Coronary artery (tissue), 2 donors: ENCODE results near the gene NUBP1.

Source experiments
- DNase-seq: peaks from one replicate; pipeline ENCODE4 v3.0.0-alpha.2; 2017; ENCODE audit warnings: low spot score
- H3K27ac ChIP-seq, 2 donors: fragments of 200-600 bp; sonication (generic); one replicate each; pipeline ENCODE4 v1.5.1; 2016 to 2019
- H3K4me3 ChIP-seq: fragments of 200-600 bp; sonication (generic); 2 replicates; pipeline ENCODE4 v1.5.1; 2016; ENCODE audit warnings: mild to moderate bottlenecking, moderate library complexity
- TF ChIP-seq, protein P1 (sequence below): fragments of 200-600 bp; sonication (generic); IDR thresholded peaks from one replicate; pipeline ENCODE4 v1.5.1; 2019; ENCODE audit warnings: antibody characterized with exemption

Gene NUBP1

DNA sequence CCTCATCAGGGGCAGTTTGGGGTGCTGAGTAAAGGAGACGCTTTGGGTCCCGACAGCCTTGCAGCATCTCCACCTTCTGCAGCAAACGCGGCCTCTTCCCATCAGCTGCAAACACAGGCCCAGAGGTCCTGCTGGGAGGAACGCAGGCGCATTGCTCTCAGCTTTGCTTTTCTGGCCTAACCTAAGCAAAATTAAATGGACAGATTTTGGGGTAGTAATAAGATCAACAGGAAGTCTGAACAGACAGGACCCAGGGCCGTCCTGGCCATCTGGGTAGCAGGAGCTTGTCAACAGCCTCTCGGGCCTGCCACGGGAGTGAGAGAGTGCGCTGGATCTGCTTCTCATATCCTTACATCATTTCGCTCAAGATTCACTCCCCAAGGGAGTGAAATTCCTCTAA lies 7.2 kb downstream of the NUBP1 start:
- peak overlapping the region in 1 of 2 donors; percentile 15 for H3K27ac ChIP-seq
- TF ChIP-seq, protein P1, sequence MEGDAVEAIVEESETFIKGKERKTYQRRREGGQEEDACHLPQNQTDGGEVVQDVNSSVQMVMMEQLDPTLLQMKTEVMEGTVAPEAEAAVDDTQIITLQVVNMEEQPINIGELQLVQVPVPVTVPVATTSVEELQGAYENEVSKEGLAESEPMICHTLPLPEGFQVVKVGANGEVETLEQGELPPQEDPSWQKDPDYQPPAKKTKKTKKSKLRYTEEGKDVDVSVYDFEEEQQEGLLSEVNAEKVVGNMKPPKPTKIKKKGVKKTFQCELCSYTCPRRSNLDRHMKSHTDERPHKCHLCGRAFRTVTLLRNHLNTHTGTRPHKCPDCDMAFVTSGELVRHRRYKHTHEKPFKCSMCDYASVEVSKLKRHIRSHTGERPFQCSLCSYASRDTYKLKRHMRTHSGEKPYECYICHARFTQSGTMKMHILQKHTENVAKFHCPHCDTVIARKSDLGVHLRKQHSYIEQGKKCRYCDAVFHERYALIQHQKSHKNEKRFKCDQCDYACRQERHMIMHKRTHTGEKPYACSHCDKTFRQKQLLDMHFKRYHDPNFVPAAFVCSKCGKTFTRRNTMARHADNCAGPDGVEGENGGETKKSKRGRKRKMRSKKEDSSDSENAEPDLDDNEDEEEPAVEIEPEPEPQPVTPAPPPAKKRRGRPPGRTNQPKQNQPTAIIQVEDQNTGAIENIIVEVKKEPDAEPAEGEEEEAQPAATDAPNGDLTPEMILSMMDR: no peak
- DNase-seq: no peak
- H3K4me3 ChIP-seq: no peak overlapping the region

DNA sequence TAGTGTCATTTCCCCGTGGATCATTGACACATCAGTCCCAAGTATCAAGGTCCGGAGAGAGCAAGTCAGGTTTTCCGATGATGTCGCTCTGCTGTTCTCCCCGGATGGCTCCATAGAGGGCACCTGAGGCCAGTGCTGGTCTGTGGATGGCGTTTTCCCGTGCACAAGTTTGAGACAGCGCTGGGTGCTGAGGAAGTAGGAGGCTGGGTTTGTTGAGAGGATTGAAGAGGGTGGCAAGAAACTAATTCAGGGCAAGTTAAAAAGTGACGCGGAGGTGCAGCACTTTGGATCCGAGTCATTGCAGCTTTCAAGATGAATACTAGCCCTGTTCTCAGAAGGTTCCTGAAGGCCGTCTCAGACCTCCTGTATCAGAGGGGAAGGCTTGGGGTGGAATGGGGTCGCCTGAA lies 7.7 kb downstream of the NUBP1 start:
- DNase-seq: no peak

DNA sequence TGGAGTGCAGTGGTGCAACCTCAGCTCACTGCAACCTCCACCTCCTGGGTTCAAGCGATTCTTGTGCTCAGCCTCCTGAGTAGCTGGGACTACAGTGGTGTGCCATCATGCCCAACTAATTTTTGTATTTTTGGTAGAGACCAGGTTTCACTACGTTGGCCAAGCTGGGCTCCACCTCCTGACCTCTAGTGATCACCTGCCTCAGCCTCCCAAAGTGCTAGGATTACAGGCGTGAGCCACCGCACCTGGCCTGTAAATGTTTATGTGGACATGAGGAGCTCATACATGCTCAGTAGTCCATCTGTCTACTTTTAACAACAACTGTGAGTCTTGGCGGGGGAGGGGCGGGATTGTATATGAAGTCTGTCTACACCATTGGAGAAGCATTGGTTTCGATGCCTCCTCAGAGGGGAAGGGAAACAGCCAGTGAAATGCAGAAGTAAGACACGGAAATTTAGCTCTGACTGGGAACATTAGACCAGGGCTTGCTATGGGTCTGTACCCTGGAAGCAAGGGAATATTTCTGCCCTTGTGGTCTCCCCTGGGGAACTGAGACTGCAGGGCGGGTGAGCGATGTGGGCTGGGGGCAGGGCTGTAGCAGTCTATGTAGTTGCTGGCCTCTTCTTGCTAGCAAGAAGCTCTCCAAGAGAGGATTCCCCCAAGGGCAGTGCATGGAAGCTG lies 9.3 kb downstream of the NUBP1 start:
- TF ChIP-seq, protein P1: no peak
- H3K4me3 ChIP-seq: no peak overlapping the region
- no peak for DNase-seq
- peak overlapping the region in 1 of 2 donors; percentile 62 for H3K27ac ChIP-seq

More for the DNA sequence above, 7.7 kb downstream of the NUBP1 start:
- Histone ChIP-seq H3K4me3 (no peak overlapping the region), H3K27ac (peak overlapping the region in 1 of 2 donors; percentile 15)
- TF ChIP-seq, protein P1: no peak

DNA sequence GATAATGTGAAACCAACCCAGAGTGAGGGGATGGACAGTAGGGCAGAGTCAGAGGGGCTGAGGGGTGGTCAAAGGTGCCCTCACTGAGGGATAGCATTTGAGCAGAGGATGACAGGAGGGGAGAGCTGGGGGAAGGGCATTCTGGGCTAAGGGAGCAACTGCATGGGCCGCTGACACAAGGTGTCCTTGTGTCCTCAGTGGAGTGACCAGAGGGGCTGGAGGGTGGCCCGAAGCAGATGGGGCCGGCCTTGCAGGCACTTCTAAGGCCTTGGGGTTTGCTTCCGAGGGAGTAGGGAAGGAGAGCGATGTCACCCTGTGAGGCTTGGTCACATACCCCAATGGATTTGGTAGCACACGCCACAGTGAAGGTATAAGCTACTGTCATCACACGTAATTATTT lies 10.0 kb downstream of the NUBP1 start:
- no peak for DNase-seq
- H3K4me3 ChIP-seq: no peak overlapping the region
- H3K27ac ChIP-seq: peak overlapping the region in 1 of 2 donors; percentile 62
- TF ChIP-seq, protein P1: no peak

DNA sequence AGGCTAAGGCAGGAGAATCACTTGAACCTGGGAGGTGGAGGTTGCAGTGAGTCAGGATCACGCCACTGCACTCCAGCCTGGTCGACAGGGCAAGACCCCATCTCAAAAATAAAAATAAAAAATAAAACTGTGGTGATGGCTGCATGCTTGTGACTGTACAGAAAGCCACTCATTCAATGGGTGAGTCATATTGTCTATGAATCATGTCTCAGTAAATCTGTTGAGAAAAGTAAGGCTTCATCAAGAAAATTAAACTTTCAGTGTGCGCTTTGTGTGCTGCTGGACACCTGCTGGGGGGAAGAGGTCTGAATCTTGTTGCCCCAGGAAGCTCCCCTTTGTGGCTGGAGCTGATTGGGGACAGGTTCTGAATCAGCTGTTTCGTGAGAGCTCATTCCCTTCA lies 11.3 kb downstream of the NUBP1 start:
- Histone ChIP-seq H3K4me3 (no peak overlapping the region), H3K27ac (peak overlapping the region in 1 of 2 donors; percentile 19)
- TF ChIP-seq, protein P1: no peak
- DNase-seq: no peak

DNA sequence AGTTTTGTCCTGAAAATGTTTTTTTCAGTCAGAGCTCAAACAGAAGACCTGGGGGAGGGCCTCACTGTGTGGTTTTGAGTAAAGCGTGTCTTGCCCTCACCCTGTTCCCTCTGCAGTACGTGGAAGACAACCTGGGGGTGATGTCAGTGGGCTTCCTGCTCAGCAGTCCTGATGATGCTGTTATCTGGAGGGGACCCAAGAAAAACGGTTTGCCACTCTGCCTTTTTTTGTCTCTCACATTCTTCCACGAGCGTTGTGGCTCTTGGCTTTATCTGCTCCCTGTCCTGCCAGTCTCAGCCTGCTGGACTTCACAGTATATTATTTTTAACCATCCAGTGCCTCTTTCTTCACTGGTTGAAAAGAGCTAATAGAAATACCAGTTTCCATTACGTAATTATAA lies 12.9 kb downstream of the NUBP1 start:
- TF ChIP-seq, protein P1: no peak
- H3K4me3 ChIP-seq: no peak overlapping the region
- peak overlapping the region; percentile 66 to 83 for H3K27ac ChIP-seq
- peak; percentile 85 for DNase-seq

DNA sequence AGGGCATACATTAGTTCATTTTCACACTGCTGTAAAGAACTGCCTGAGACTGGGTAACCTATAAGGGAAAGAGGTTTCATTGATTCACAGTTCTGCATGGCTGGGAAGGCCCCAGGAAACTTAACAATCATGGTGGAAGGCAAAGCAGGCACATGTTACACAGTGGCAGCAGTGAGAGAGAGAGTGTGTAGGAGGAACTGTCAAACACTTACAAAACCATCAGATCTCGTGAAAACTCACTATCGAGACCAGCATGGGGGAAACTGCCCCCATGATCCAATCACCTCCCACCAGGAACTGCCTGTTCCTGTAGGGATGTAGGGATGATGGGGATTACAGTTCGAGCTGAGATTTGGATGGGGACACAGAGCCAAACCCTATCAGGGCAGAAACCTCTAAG lies 17.2 kb downstream of the NUBP1 start:
- Histone ChIP-seq H3K27ac (no peak overlapping the region), H3K4me3 (no peak overlapping the region)
- no peak for DNase-seq
- TF ChIP-seq, protein P1: no peak
